Measurements from ENCODE around the gene MMP23B. TPM values are rescaled to one million over a fixed set of nuclear protein-coding genes. Genes with fewer than 3 reads are reported as not detected.

MMP23B gene
- total RNA-seq, 2 donors from 2014 or later: 14.7 to 19.9 TPM

DNA sequence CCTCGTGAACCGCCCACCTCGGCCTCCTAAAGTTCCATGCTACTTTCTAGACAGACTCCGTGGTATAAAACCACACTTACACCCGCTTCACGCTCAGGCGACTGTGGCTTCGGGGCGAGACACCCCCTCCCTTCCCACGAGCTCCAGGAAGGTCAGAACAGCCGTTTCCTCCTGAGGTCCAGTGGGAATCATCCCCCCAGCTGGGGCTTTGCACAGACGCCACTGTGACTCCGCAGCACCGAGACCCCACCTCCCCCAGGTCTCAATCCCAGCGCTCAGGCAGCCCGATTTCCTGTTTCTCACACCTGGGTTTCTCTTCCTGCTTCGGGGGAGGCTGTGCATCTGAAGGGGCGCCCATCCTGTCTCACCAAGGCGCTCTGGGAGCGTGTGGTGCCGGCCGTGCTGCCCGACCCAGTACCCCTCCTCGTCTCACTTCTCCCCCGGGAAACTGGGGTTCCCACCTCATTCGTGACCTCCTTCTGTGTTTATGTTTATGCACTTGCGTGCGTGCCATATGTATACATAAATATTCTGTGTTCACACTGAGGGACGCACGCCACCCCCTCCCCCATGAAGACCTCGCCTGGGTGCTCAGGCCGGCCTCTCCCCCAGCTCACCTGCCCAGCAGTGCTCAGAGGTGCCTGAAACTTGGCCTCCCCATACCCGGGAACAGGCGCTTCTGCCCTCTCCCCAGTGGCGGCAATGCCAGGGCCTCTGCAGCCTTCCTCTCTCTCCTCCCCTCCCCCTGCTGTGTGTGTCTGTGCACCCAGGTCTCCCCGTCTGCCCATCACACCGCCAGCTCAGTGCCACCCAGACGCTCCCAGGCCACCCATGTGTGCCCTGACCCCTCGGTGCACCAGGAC is 46.0 kb downstream of the MMP23B start:
- 94% methylated on average over 35 to 39 of the region's 39 CpGs for WGBS, 2 experiments (ENCODE audit: insufficient coverage in 1 of 2, insufficient read length in 1 of 2)

GRCh38 chr1:1678581-1679380 is 46.8 kb downstream of the MMP23B start:
- no peak overlapping the region for H3K4me3 Mint-ChIP-seq
- Histone ChIP-seq H3K27ac (ENCODE audit: low read depth, low read length) (no peak overlapping the region), H3K9ac (ENCODE audit: extremely low read depth, low read length, poor library complexity, severe bottlenecking) (no peak overlapping the region), H3K9me3 (ENCODE audit: control insufficient read depth, low read length) (no peaks in the 10 kb centered on the region), H3K36me3 (ENCODE audit: control insufficient read depth, insufficient read depth, low read length) (peaks cover 4% of the 10 kb centered on the region), H3K27me3 (ENCODE audit: control insufficient read depth, insufficient read depth, low read length, poor library complexity, severe bottlenecking) (no peaks in the 10 kb centered on the region), H3K4me1 (ENCODE audit: control insufficient read depth, insufficient read depth, low read length) (no peaks in the 10 kb centered on the region), H3K4me3 (ENCODE audit: low read length) (no peak overlapping the region)
- peak; percentile 67 for TF ChIP-seq CTCF (conservative IDR thresholded peaks at IDR 0.05)
- no peaks in the 10 kb centered on the region for H3K9me3 Mint-ChIP-seq
- H3K27me3 Mint-ChIP-seq (ENCODE audit: insufficient read depth): no peaks in the 10 kb centered on the region
- WGBS, 2 experiments (ENCODE audit: insufficient coverage in 1 of 2, insufficient read length in 1 of 2): 81 to 83% methylated on average over 22 to 24 of the region's 24 CpGs
- peaks cover 24% of the 10 kb centered on the region for H3K4me1 Mint-ChIP-seq
- peak; percentile 78 for DNase-seq
- peak overlapping the region; percentile 90 for H3K27ac Mint-ChIP-seq
- peaks cover 25% of the 10 kb centered on the region for H3K36me3 Mint-ChIP-seq (ENCODE audit: low read depth)

More for the DNA sequence above, 46.0 kb downstream of the MMP23B start:
- no peak for TF ChIP-seq CTCF (conservative IDR thresholded peaks at IDR 0.05)
- no peak overlapping the region for H3K9ac ChIP-seq (ENCODE audit: extremely low read depth, low read length, poor library complexity, severe bottlenecking)
- Mint-ChIP-seq H3K4me3 (no peak overlapping the region), H3K27ac (peak overlapping the region; percentile 90), H3K4me1 (peaks cover 16% of the 10 kb centered on the region), H3K9me3 (no peaks in the 10 kb centered on the region), H3K27me3 (ENCODE audit: insufficient read depth) (no peaks in the 10 kb centered on the region), H3K36me3 (ENCODE audit: low read depth) (peaks cover 25% of the 10 kb centered on the region)
- no peak overlapping the region for H3K4me3 ChIP-seq (ENCODE audit: low read length)
- H3K27me3 ChIP-seq (ENCODE audit: control insufficient read depth, insufficient read depth, low read length, poor library complexity, severe bottlenecking): no peaks in the 10 kb centered on the region
- H3K4me1 ChIP-seq (ENCODE audit: control insufficient read depth, insufficient read depth, low read length): no peaks in the 10 kb centered on the region
- no peaks in the 10 kb centered on the region for H3K9me3 ChIP-seq (ENCODE audit: control insufficient read depth, low read length)
- no peak overlapping the region for H3K27ac ChIP-seq (ENCODE audit: low read depth, low read length)
- H3K36me3 ChIP-seq (ENCODE audit: control insufficient read depth, insufficient read depth, low read length): peaks cover 4% of the 10 kb centered on the region
- DNase-seq: no peak

GRCh38 chr1:1680031-1680911 is 48.3 kb downstream of the MMP23B start:
- no peak overlapping the region for H3K4me3 ChIP-seq (ENCODE audit: low read length)
- 96 to 98% methylated on average over 26 to 32 of the region's 32 CpGs for WGBS, 2 experiments (ENCODE audit: insufficient coverage in 1 of 2, insufficient read length in 1 of 2)
- H3K9me3 ChIP-seq (ENCODE audit: control insufficient read depth, low read length): no peaks in the 10 kb centered on the region
- H3K4me3 Mint-ChIP-seq: no peak overlapping the region
- no peaks in the 10 kb centered on the region for H3K9me3 Mint-ChIP-seq
- no peak for DNase-seq
- no peaks in the 10 kb centered on the region for H3K36me3 ChIP-seq (ENCODE audit: control insufficient read depth, insufficient read depth, low read length)
- H3K27me3 ChIP-seq (ENCODE audit: control insufficient read depth, insufficient read depth, low read length, poor library complexity, severe bottlenecking): no peaks in the 10 kb centered on the region
- H3K36me3 Mint-ChIP-seq (ENCODE audit: low read depth): peaks cover 21% of the 10 kb centered on the region
- no peaks in the 10 kb centered on the region for H3K27me3 Mint-ChIP-seq (ENCODE audit: insufficient read depth)
- H3K4me1 Mint-ChIP-seq: peaks cover 28% of the 10 kb centered on the region
- no peak overlapping the region for H3K9ac ChIP-seq (ENCODE audit: extremely low read depth, low read length, poor library complexity, severe bottlenecking)
- H3K4me1 ChIP-seq (ENCODE audit: control insufficient read depth, insufficient read depth, low read length): no peaks in the 10 kb centered on the region
- TF ChIP-seq CTCF (conservative IDR thresholded peaks at IDR 0.05): no peak
- no peak overlapping the region for H3K27ac Mint-ChIP-seq
- no peak overlapping the region for H3K27ac ChIP-seq (ENCODE audit: low read depth, low read length)

Measured in endodermal cell (in vitro differentiated cells).